HG03196 (cell line): Measurements from ENCODE around the gene ZNF423.

ENCODE experiments used
- ATAC-seq: cut with Tn5 transposase; IDR thresholded peaks from one replicate; pipeline ENCODE4 v1.9.1; 2021; ENCODE audit not compliant: unreplicated experiment

Gene ZNF423

DNA sequence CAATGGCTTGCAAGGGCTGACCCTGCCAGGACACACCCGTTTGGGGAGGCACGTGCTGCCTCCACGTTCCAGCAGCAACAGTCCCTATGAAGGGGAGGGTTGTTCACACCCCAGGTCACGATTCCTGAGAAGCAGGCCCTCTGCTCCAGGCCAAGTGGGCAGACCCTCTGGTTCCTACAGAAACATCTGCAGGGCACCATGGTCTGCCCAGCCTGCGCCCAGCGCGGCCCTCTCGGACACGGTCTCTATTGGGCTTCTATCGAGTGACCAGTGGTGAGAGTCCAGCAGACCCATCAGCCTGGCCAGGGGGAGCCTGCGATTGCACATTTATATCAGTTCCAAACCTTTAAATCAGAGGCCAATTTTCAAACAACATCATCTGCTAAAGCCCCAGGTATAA, 128.3 kb downstream of the ZNF423 start:
- ATAC-seq, result no peak

DNA sequence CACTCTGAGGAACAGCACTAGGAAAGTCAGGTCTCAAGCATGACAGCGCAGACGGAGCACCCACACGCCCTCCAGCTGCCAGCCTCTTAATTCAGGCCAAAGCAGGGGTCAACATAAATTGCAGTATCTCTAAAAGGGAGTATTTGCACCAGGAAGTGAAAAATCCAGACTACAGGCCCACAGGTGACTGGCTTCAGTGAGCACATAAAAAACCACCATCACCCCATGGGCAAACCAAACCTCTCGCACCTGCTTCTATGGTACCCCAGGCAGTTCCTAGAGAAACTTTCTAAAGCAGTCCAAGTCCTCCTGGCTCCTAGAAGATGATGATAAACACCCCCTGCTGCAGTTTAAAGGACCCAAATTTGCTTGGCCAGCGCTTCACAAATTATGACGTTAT, 129.8 kb downstream of the ZNF423 start:
- no peak for ATAC-seq

DNA sequence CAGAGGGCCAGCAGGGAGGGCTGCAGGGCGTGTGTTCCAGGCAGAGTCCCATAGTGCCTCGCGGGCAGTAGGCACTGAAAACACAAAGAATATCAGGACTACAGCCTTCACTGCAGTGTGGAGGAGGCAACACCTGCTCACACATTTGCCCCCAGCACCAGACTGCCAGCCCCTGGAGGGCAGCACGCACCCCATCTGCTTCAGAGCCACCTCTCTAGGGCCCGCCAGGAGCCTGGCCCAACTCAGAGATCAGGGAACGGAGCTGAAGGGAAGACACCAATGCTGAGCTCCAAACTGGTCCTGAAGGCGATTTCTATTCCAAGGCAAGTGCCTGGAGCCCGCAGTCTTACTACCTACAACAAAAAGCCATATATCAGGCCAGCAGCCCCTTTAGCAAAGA, 130.3 kb downstream of the ZNF423 start:
- no peak for ATAC-seq

DNA sequence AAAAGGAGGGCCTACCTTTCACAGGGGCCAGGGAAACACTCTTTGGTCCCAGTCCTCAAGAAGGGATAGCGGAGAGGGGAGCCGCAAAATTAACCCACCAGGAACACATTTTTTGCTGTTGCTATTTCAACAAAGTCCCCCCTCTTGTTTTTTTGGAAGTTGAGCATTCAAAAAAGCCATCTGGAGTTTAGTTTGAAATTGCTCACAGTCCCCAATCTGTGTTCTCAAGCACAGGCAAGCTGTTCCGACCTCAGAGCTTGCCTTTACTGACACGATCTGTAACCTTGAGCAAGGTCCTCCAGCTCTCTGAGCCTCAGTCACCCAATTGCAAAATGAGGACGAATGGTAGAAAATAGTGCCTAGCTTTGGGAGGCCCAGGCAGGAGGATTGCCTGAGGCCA, 131.1 kb downstream of the ZNF423 start:
- no peak for ATAC-seq

DNA sequence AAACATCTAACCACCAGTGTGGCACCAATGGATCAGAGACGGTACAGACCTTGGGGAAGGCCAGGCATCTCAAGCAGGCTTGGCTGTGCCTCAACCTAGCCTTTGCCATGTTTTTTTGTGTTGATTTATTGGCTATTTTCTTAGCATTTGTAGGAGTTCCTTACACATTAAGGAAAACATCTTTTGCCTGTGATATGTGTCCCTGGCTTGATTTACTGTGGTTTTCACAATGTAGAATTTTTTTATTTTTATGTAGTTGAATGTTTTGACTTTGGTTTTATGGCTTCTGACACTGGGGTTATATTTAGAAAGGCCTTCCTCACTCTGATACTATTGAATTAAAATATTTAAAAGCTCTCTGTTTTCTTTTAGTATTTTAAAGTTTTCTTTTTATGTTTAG, 132.6 kb downstream of the ZNF423 start:
- no peak for ATAC-seq

DNA sequence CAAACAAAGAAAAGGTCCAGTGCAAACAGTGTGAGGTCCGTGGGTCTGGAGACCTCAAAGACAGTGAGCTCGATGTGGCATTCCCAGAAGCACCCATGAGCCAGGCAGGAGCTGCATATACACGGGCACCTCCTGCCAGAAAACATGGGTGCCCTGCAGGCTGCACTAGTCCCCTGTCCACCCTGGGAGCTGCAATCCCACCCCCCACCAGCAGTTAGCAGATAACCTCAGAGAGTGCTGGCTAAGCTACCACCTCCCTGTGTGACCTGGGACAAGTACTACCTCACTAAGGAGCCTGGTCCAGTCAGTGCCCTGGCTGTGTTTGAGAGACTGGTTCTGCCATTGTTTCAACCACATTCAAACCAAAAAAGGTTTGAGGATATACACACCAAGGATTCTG, 135.7 kb downstream of the ZNF423 start:
- no peak for ATAC-seq

DNA sequence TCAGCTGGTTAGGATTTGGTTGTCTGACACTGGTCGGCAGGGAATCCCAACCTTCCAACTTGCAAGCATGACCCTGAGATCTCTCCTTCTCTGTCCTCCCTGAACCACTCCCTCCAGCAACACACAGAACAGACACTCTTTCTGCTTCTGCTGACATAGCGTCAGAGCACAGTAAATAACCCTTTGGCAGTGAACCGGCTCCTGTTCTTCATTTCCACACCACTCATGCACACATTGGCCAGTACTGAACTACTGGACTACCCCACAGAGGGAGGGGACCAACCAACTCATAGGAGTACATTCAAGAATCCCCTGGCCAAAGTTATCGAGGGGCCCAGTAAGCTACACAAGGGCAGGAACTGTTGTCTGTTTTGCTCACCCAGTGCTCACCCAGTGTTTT, 138.2 kb downstream of the ZNF423 start:
- ATAC-seq, result no peak

DNA sequence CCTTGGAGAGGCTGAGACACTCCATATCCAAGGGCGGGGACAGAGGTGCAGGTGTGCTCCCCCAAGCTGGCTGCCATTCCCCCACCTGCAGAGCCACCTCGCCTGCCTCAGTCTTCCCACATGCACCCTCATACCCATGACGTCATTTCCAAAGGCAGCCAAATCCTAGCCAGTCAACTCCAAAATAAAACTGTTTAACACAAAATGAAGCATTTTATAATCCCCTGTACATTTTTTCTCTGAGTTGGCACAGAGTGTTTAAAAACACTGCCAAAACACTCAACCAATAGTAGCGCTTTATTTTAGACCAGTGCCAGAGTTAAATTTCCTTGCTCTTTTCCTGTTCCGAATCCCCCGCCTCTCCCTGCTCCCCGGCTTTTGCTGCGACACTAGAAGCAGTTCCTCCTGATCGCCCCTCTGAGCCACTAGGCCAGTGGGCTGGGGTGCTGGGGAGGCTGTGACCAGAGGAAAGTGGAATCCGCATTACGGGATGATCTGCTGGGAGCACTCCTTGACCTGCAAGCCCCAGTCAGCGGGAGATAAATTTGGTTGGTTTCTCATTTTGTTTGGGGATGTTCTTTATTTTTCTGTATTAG, 139.5 kb downstream of the ZNF423 start:
- ATAC-seq, result no peak

DNA sequence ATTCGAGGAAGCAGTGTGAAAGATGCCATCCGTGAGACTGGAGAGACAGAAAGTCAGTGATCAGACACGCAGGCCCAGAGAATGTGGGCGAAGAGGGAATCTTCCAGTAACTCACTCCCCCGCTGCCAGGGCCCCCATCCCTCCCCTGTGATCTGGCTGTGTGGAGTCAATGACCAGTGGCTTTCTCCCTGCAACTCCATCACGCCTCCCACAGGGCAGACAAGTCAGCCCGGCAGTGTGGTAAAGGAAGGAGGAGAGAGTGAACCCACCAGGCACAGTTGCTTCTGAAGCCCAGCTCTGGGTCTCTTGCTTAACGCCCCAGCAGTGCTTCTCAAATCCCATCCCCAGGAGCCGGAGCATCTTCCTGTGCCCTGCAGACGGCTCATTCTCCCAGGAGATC, 142.1 kb downstream of the ZNF423 start:
- no peak for ATAC-seq

DNA sequence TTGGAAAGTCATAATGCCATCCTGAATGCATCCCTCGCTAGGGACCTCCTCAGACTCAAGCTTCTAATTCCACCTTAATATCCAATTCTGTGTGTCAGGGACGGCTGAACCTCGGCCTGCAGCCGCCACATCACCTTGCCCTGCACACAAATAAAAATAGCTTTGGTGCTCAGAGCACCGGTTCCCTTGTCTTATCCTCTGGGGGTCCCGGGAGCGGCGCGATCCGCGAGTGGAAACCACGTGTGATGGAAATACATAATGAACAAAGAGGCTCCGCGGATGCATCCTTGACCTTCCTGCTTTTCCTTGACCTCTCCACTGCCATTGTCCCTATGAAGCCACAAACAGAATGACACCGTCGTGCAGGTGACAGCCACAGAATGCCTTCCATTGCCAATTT, 143.4 kb downstream of the ZNF423 start:
- no peak for ATAC-seq

DNA sequence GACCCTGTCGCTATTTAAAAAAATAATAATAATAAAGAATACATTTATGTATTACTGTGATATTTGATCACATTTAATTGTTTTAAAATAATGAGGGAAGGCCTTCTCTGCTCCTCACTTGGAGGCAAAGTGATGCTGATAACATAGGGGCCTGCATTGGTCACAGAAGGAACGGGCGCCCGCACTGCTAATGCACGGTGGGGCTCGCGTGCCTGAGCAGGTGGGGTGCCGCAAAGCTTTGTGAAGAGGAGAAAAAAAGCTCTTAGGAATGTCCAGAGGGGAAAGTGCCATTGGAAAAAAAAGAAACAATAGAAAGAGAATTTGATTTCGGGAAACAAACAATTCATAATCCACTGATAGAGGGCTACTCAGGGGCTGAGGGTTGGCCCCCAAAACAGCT, 143.8 kb downstream of the ZNF423 start:
- no peak for ATAC-seq

DNA sequence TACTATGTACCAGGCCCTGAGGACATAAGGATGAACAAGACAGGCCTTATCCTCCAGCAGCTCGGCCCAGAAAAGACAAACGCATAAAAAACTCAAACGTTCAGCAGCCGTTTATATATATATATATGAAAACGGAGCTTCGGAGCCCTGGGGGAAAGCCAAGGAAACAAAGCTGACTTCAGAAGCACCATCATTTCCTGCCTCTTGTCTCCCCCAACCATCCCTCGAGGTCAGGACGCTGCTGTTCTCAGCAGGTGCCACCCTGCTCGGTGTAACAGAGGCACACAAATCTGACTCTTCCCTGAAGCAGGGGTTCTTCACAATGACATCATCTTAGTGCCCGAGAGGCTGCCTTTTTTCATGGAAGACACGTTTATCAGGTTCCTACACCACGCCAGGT, 146.9 kb downstream of the ZNF423 start:
- no peak for ATAC-seq

DNA sequence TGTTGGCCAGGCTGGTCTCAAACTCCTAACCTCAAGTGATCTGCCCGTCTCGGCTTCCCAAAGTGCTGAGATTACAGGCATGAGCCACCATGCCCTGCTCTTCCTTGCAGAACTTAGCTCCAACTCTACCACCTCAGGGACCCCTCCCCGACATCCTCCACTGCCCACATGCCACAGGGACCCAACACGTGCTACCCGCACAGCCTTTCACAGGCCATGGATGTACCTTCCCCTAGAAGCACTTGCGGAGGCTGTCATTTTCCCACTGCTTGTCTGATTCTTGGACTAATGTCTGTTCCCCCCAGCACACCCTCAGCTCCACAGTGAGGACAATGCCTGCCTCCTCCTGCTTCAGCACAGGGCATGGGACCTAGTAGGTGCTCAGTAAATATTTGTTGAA, 147.4 kb downstream of the ZNF423 start:
- no peak for ATAC-seq

DNA sequence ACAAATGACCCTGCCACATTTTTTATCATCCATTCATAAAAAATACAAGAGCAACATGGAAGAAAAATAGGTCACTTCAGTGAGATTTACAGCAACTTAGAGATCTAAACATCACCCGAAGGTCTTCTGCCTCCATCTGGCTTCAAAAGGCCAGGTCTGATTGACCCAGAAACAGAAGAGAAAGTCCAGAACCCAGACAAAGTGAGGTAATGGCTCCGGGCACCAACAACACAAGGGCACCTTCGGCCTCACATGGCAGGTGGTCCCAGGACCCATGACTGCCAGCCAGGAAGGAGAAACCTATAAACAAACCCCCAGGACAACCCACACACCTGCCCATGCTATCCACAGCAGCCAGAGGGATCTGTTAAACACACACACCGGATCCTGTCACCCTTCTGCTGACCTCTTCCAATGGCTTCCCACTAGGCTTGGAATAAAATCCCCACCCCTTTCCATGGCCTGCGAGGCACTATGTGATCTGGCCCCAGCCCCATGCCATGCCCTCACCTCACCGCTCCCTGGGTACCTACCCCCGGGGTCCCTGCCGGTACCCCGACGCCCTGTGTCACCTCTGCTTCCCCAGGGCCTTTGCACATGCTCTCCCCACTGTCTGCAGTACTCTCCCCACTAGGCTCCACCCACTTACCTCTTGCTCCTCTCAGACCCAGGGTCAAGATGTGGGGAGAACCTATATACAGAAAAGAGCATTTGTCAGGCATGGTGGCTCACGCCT, 149.1 kb downstream of the ZNF423 start:
- ATAC-seq, result no peak

DNA sequence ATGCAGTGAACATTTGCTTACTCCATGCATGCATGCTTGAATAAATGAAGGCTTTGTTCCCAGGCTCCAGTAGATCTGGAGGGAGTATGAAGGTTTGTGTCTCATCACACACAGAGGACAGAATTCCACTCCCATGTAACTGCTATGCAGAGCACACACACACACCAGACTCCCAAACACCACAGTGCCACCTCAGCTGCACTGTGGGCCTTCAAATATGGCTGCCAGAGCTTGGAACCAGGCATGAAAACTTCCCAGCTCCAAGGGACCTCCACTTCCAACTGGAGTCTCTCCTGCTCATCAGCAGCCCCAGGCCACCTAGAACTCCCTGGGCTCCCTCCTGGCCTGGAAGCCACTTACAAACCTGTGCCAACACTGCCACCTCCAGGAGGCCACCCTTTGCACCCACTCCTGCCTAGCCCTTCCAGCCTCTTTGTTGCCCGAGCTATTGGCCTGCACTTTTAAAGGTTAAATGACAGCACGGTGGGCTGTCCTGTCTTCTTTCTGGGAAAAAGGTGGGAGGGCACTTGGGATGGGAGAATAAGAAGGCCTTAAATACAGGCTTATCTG, 151.2 kb downstream of the ZNF423 start:
- no peak for ATAC-seq

DNA sequence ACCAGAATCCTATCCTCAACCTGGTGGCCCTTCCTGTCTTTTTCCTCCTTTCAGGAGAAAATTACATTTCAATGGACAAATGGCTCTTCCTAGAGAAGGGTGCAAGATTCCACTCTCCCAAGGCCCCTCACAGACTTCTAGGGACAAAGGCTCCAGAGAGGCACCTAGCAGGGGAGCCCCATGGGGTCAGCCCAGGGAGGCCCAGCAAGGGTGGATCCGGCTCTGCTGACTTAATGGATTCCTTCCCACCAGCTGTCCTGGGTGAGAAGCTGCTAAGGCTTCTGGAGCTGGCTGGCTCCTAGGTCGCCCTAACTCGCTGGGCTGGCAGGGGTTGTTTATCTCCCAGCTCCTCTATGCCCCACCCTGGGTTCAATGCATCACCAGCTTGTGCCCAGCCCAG, 152.4 kb downstream of the ZNF423 start:
- ATAC-seq, result no peak

DNA sequence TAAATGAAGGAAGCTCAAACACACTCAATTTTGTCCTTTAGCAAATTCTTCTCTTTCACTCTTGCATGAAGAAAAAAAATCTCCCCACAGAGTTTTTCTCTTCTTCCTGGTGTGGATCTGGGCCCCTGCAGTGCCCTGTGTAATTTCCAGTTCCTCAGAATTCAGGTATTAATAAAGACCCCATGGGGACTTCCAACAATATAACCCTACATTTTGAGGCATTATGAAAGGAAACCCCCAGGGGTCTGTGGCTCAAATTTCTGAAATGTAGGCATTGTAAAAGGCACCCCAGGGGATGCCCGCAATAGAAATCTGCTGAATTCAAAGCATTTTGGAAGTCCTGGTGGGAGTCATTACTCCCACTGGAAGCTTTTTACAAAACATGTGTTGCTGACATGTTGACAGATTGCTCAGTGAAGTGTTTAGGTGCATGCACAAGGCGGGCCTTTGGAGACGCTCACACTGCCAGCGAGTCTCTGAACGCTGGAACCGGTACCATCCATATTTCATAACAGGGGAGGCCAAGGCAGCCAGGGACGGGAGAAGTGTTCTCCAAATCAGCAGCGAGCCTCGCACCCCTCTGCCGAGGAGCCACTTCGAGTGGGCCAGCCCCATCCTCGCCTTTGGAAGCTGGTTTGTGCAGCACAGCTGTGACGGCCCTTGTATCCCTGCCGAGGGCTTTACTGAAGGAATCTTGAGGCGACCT, 154.0 kb downstream of the ZNF423 start:
- no peak for ATAC-seq

DNA sequence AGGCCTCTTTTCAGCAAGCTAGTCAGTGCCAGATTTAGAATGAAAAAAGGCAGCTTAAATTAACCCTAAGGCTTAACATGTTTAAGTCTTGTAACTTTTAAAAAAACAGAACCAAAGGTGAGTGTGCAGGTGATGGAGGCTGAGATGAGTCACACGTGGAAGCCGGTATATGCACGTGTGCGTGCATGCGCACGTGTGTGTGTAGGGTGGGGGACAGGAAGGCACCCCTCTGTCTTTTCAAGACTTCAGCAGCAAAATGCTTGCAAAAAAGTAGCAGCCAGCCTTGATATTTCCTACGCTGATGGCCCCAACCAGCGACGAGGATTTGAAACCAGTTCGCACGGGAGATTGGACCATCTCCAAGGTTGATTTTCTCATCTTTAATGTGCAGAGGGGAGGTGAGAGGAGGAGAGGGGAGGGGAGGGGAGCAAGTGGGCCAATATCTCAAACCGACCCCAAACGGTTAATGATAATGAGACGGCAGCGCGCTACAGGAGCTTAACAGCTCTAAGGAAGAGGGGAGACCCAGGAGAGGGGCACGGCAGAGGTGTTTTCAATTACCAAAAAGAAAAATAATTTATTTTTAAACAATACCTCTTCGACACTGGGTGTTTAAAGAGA, 154.7 kb downstream of the ZNF423 start:
- ATAC-seq, result no peak

DNA sequence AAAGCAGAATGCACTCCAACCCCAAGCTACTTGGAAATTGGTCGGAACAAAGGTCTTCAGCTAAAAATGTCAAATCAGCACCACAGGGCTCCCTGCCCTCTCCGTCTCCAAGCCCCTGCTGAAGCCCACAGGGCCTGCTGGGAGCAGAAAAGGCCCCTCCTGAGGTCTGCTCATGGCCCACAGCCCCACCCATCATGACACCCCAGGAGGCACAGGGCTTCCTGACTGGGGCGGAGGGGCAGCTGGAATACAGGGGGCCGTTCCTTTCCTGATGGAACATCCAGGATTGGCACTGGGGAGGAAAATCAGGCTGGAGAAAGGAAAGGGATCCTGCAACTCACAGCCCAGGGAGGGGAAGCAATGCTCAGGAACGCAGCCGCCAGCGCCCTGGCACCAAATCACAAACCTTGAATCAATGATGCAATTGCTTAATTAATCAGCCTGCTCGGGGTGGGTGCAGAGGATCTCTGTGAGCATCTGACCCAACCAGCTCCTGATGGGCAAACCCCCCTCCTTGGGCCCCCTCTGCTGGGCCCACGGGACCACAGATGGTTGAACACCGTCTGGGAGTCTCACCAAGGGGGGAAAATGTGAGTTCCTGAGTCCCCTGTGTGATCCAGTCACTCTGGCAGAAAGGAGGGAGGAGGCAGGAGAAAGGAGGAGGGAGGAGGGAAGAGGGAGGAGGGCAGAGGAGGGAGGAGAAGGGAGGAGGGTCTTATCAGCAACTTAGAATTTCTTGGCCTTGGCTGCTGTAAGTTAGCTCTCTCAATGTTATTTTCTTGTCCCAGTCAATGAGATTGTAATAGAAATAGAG, 155.5 kb downstream of the ZNF423 start:
- no peak for ATAC-seq

DNA sequence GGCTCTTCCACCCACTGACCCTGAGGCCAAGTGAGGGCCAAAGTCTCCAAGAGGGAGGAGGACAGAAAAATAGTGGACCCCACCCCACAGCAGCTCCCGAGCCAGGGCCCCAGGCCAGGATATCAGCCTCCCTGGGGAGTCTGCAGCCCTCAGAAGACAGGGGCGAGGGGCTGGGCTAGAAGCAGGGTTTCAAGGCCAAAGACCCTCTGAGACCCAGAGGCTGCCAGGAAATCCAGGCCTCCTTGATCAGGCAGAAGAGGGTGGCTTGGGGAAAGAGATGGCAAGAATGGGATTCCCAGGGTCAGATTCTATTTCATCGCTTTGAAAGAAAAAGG, 156.1 kb downstream of the ZNF423 start:
- ATAC-seq, result no peak
